Mesendoderm (in vitro differentiated cells): ENCODE data around the gene CCL24.
"Not testable (repeated sequence)": the region's sequence is repeated elsewhere in the genome, so short reads cannot be mapped to it uniquely, and the experiment has no call there.

Experiments
- DNase-seq: peaks from one replicate; pipeline ENCODE4 v3.0.0; 2013
- H2AK5ac ChIP-seq: 2 replicates; pipeline ENCODE4 v1.6.1; 2013; ENCODE audit warnings: low read length, inconsistent platforms
- H2BK120ac ChIP-seq: 2 replicates; pipeline ENCODE4 v1.6.1; 2013; ENCODE audit warnings: low read depth, mild to moderate bottlenecking, low read length, moderate library complexity, mixed read lengths
- H2BK15ac ChIP-seq: replicated peaks from 2 replicates; pipeline ENCODE4 v1.6.1; 2013; ENCODE audit warnings: low read depth, mild to moderate bottlenecking, moderate library complexity
- H2BK5ac ChIP-seq: 2 replicates; pipeline ENCODE4 v1.6.1; 2013; ENCODE audit warnings: low read length, inconsistent platforms
- H3K18ac ChIP-seq: 2 replicates; pipeline ENCODE4 v1.6.1; 2013; ENCODE audit warnings: mild to moderate bottlenecking, low read length, mixed read lengths
- H3K23ac ChIP-seq: one replicate; pipeline ENCODE4 v1.6.1; 2013; ENCODE audit warnings: low read length
- H3K27ac ChIP-seq: 2 replicates; pipeline ENCODE4 v1.5.1; 2013; ENCODE audit warnings: low read depth, mild to moderate bottlenecking, inconsistent platforms, low read length, moderate library complexity
- H3K27me3 ChIP-seq: 2 replicates; pipeline ENCODE4 v1.6.1; 2013; ENCODE audit warnings: low read length, control low read depth, mild to moderate bottlenecking, inconsistent platforms; ENCODE audit not compliant: insufficient read depth, poor library complexity
- H3K36me3 ChIP-seq: 2 replicates; pipeline ENCODE4 v1.6.1; 2013; ENCODE audit warnings: low read length, inconsistent platforms; ENCODE audit not compliant: control insufficient read depth, insufficient read depth
- H3K4ac ChIP-seq: one replicate; pipeline ENCODE4 v1.6.1; 2013; ENCODE audit warnings: low read depth, mild to moderate bottlenecking, low read length, moderate library complexity
- H3K4me1 ChIP-seq: 2 replicates; pipeline ENCODE4 v1.6.1; 2013; ENCODE audit warnings: low read depth, low read length, inconsistent platforms; ENCODE audit not compliant: control insufficient read depth
- H3K4me2 ChIP-seq: 2 replicates; pipeline ENCODE4 v1.6.1; 2013; ENCODE audit warnings: low read length
- H3K4me3 ChIP-seq: 2 replicates; pipeline ENCODE4 v1.5.1; 2013; ENCODE audit warnings: mild to moderate bottlenecking, low read length
- H3K56ac ChIP-seq: one replicate; pipeline ENCODE4 v1.6.1; 2013; ENCODE audit warnings: low read length
- H3K79me1 ChIP-seq: 2 replicates; pipeline ENCODE4 v1.6.1; 2013; ENCODE audit warnings: low read length, inconsistent platforms
- H3K79me2 ChIP-seq: 2 replicates; pipeline ENCODE4 v1.6.1; 2013; ENCODE audit warnings: mild to moderate bottlenecking, low read length; ENCODE audit not compliant: control insufficient read depth, insufficient read depth
- H3K9ac ChIP-seq: 2 replicates; pipeline ENCODE4 v1.6.1; 2013; ENCODE audit warnings: low read length, inconsistent platforms
- H4K5ac ChIP-seq: one replicate; pipeline ENCODE4 v1.6.1; 2013; ENCODE audit warnings: low read length
- H4K8ac ChIP-seq: one replicate; pipeline ENCODE4 v1.6.1; 2013; ENCODE audit warnings: low read depth, mild to moderate bottlenecking, control low read depth, low read length, moderate library complexity
- whole genome bisulfite sequencing: extraction: QIAGEN DNeasy Blood & Tissue Kit; methylation state at CpG from one replicate; pipeline ENCODE4 v1.1.7; 2013; ENCODE audit warnings: low lambda C conversion rate, missing lambda C conversion rate; ENCODE audit not compliant: insufficient coverage; ENCODE audit errors: extremely low coverage; 5-methylcytosine and 5-hydroxymethylcytosine counted together

The CCL24 gene

GRCh38 chr7:75842836-75843446, 29.3 kb upstream of the CCL24 start:
- no peak overlapping the region for H4K8ac ChIP-seq
- H4K5ac ChIP-seq = no peak overlapping the region
- no peak overlapping the region for H2AK5ac ChIP-seq
- H3K79me2 ChIP-seq = no peaks in the 10 kb centered on the region
- no peak overlapping the region for H2BK15ac ChIP-seq
- H3K27me3 ChIP-seq = no peaks in the 10 kb centered on the region
- no peak overlapping the region for H3K9ac ChIP-seq
- peak; percentile 22 for DNase-seq
- no peak overlapping the region for H3K23ac ChIP-seq
- H3K4ac ChIP-seq = no peak overlapping the region
- WGBS = no CpG with 5 or more reads among the region's 8 CpGs
- no peak overlapping the region for H3K18ac ChIP-seq
- H3K4me2 ChIP-seq = no peak overlapping the region
- H3K79me1 ChIP-seq = no peaks in the 10 kb centered on the region
- no peak overlapping the region for H3K56ac ChIP-seq
- no peak overlapping the region for H2BK5ac ChIP-seq
- no peak overlapping the region for H3K4me3 ChIP-seq
- H3K4me1 ChIP-seq = no peaks in the 10 kb centered on the region
- H2BK120ac ChIP-seq = no peak overlapping the region
- H3K36me3 ChIP-seq = no peaks in the 10 kb centered on the region
- H3K27ac ChIP-seq = no peak overlapping the region

GRCh38 chr7:75840029-75840428, 26.4 kb upstream of the CCL24 start:
- H2BK15ac ChIP-seq = no peak overlapping the region
- H3K36me3 ChIP-seq = no peaks in the 10 kb centered on the region
- no peak overlapping the region for H4K5ac ChIP-seq
- H3K23ac ChIP-seq = no peak overlapping the region
- no peak overlapping the region for H2BK5ac ChIP-seq
- no peaks in the 10 kb centered on the region for H3K4me1 ChIP-seq
- no peak overlapping the region for H3K18ac ChIP-seq
- no peaks in the 10 kb centered on the region for H3K27me3 ChIP-seq
- no peak overlapping the region for H2AK5ac ChIP-seq
- no peak overlapping the region for H3K4ac ChIP-seq
- H2BK120ac ChIP-seq = no peak overlapping the region
- no CpG with 5 or more reads among the region's 3 CpGs for WGBS
- no peak overlapping the region for H3K27ac ChIP-seq
- no peak overlapping the region for H4K8ac ChIP-seq
- no peak overlapping the region for H3K4me3 ChIP-seq
- no peaks in the 10 kb centered on the region for H3K79me1 ChIP-seq
- no peaks in the 10 kb centered on the region for H3K79me2 ChIP-seq
- no peak for DNase-seq
- no peak overlapping the region for H3K9ac ChIP-seq
- H3K56ac ChIP-seq = no peak overlapping the region
- no peak overlapping the region for H3K4me2 ChIP-seq

GRCh38 chr7:75838281-75838930, 24.8 kb upstream of the CCL24 start:
- not testable (repeated sequence) for H3K27ac ChIP-seq, H3K4me1 ChIP-seq, H2BK15ac ChIP-seq, H3K36me3 ChIP-seq, H3K4me3 ChIP-seq, H3K79me2 ChIP-seq, DNase-seq, H2BK5ac ChIP-seq, H3K18ac ChIP-seq, H4K5ac ChIP-seq, H2BK120ac ChIP-seq, H3K23ac ChIP-seq, H2AK5ac ChIP-seq, H3K56ac ChIP-seq, H4K8ac ChIP-seq, H3K9ac ChIP-seq, H3K27me3 ChIP-seq, H3K4me2 ChIP-seq, H3K4ac ChIP-seq, H3K79me1 ChIP-seq
- WGBS = 100% methylated on average over 3 of the region's 14 CpGs

- Histone ChIP-seq H3K23ac (no peak overlapping the region), H3K4me1 (no peaks in the 10 kb centered on the region), H2BK15ac (no peak overlapping the region), H3K56ac (no peak overlapping the region), H4K8ac (no peak overlapping the region), H3K79me2 (no peaks in the 10 kb centered on the region), H3K27ac (no peak overlapping the region), H2BK120ac (no peak overlapping the region), H4K5ac (no peak overlapping the region), H3K9ac (no peak overlapping the region), H3K79me1 (no peaks in the 10 kb centered on the region), H3K36me3 (no peaks in the 10 kb centered on the region), H3K18ac (no peak overlapping the region), H3K27me3 (no peaks in the 10 kb centered on the region), H3K4me3 (no peak overlapping the region), H2AK5ac (no peak overlapping the region), H3K4ac (no peak overlapping the region), H2BK5ac (no peak overlapping the region), H3K4me2 (no peak overlapping the region)
- WGBS = no CpG with 5 or more reads among the region's 7 CpGs
- DNase-seq = no peak
Measured at GRCh38 chr7:75836798-75837197, 23.2 kb upstream of the CCL24 start.

GRCh38 chr7:75835688-75836285, 22.2 kb upstream of the CCL24 start:
- H3K4me3 ChIP-seq = no peak overlapping the region
- H3K18ac ChIP-seq = no peak overlapping the region
- no peaks in the 10 kb centered on the region for H3K36me3 ChIP-seq
- no peak overlapping the region for H2BK120ac ChIP-seq
- no peak overlapping the region for H2AK5ac ChIP-seq
- no peaks in the 10 kb centered on the region for H3K4me1 ChIP-seq
- no peak overlapping the region for H3K9ac ChIP-seq
- DNase-seq = no peak
- no peak overlapping the region for H3K4ac ChIP-seq
- H4K8ac ChIP-seq = no peak overlapping the region
- H3K4me2 ChIP-seq = no peak overlapping the region
- H3K23ac ChIP-seq = no peak overlapping the region
- H3K27me3 ChIP-seq = no peaks in the 10 kb centered on the region
- no peak overlapping the region for H2BK5ac ChIP-seq
- no peaks in the 10 kb centered on the region for H3K79me2 ChIP-seq
- H3K56ac ChIP-seq = no peak overlapping the region
- no peak overlapping the region for H4K5ac ChIP-seq
- WGBS = no CpG with 5 or more reads among the region's 29 CpGs
- no peaks in the 10 kb centered on the region for H3K79me1 ChIP-seq
- H3K27ac ChIP-seq = no peak overlapping the region
- H2BK15ac ChIP-seq = no peak overlapping the region
